K562 (cell line): ENCODE data around the gene ATF1. TPM values are rescaled to one million over a fixed set of nuclear protein-coding genes. Genes with fewer than 3 reads are reported as not detected.

Experiments used
- CREB3L1 ChIP-seq: fragments of 450-650 bp; IDR thresholded peaks from 2 replicates; pipeline ENCODE4 v1.6.1; 2014; ENCODE audit warnings: low read depth, mild to moderate bottlenecking, moderate library complexity, borderline replicate concordance
- ETS2 ChIP-seq: IDR thresholded peaks from 2 replicates; pipeline ENCODE4 v1.6.1; 2016; ENCODE audit warnings: borderline replicate concordance, missing genetic modification characterization, mild to moderate bottlenecking, moderate library complexity, missing compliant biosample characterization; ENCODE audit not compliant: poor library complexity, severe bottlenecking
- FOXA1 ChIP-seq: fragments of 450-650 bp; IDR thresholded peaks from 2 replicates; pipeline ENCODE4 v1.6.1; 2016; ENCODE audit warnings: mild to moderate bottlenecking, borderline replicate concordance
- HSF4 ChIP-seq: fragments of 250-450 bp; sonication (Bioruptor Pico); IDR thresholded peaks from 2 replicates; pipeline ENCODE4 v2.1.2; 2022; ENCODE audit warnings: mild to moderate bottlenecking, moderate library complexity, borderline replicate concordance
- KLF1 ChIP-seq: fragments of 450-650 bp; IDR thresholded peaks from 2 replicates; pipeline ENCODE4 v1.6.1; 2016; ENCODE audit warnings: missing genetic modification characterization, missing compliant biosample characterization
- KLF6 ChIP-seq: fragments of 250-450 bp; sonication (Bioruptor Pico); IDR thresholded peaks from 2 replicates; pipeline ENCODE4 v1.4.0; 2020; ENCODE audit warnings: mild to moderate bottlenecking, moderate library complexity, borderline replicate concordance
- NEUROD1 ChIP-seq: fragments of 150-350 bp; IDR thresholded peaks from 2 replicates; pipeline ENCODE4 v1.6.1; 2014; ENCODE audit warnings: borderline replicate concordance, low read length, low read depth; ENCODE audit not compliant: partially characterized antibody
- NFIX ChIP-seq: fragments of 250-450 bp; sonication (Bioruptor Pico); IDR thresholded peaks from 2 replicates; pipeline ENCODE4 v1.4.0; 2020; ENCODE audit warnings: low read depth, mild to moderate bottlenecking, moderate library complexity
- RNF219 ChIP-seq: fragments of 250-450 bp; sonication (Bioruptor Pico); IDR thresholded peaks from 2 replicates; pipeline ENCODE4 v1.5.0; 2022; ENCODE audit warnings: mild to moderate bottlenecking
- SNIP1 ChIP-seq: fragments of 450-650 bp; IDR thresholded peaks from 2 replicates; pipeline ENCODE4 v1.7.1; 2017; ENCODE audit warnings: low read depth, mild to moderate bottlenecking
- SP1 ChIP-seq: sonication (generic); formaldehyde crosslinking; IDR thresholded peaks from 2 replicates; pipeline ENCODE4 v1.8.1; 2022; ENCODE audit warnings: mild to moderate bottlenecking, missing genetic modification reagents
- ZBTB43 ChIP-seq: sonication (generic); formaldehyde crosslinking; IDR thresholded peaks from 2 replicates; pipeline ENCODE4 v1.8.0; 2023; ENCODE audit warnings: mild to moderate bottlenecking, missing genetic modification reagents
- ZNF717 ChIP-seq: fragments of 250-450 bp; sonication (Bioruptor Pico); IDR thresholded peaks from 2 replicates; pipeline ENCODE4 v1.5.0; 2021
- ZZZ3 ChIP-seq: fragments of 450-650 bp; IDR thresholded peaks from 2 replicates; pipeline ENCODE4 v1.6.1; 2016; ENCODE audit warnings: antibody characterized with exemption, mild to moderate bottlenecking, moderate library complexity
- polyA plus RNA-seq, 8 experiments: library from polyadenylated mRNA; depleted of rRNA in 4 of 8; stranded (reverse) in 5 of 8; unstranded in 3 of 8; fragments of >200 nt; fragmentation: Nextera tagmentation in 2 of 8; fragmentation: Illumina TruSeq in 1 of 8; extraction: Ambion mirVana in 2 of 8; extraction: Trizol in 1 of 8; gene quantifications; 2 replicates each; pipeline versions ENCODE4 v1.2.1 to v1.2.3, GENCODE V29; 2011 to 2014; ENCODE audit warnings: inconsistent platforms in 1 of 8, missing spikeins in 1 of 8
- total RNA-seq, 7 experiments: library from RNA; depleted of rRNA in 6 of 7; stranded (reverse); fragments of >200 nt in 6 of 7; fragmentation: Illumina TruSeq in 2 of 7; extraction: Trizol in 2 of 7; gene quantifications; 2 replicates each; pipeline versions ENCODE4 v1.2.1 to v1.2.3, GENCODE V29; 2011 to 2021; ENCODE audit warnings: low replicate concordance in 1 of 7
- TF ChIP-seq, protein P1 (sequence below): sonication (generic); formaldehyde crosslinking; IDR thresholded peaks from 2 replicates; pipeline ENCODE4 v1.8.0; 2023; ENCODE audit warnings: mild to moderate bottlenecking, missing genetic modification reagents

ATF1 gene
- total and polyA plus RNA-seq, 9 of the 15 experiments (the other 6 are each of a cell fraction or from before 2014, with no cell fraction given), result 19.8 to 83.5 (median 51.4) TPM

DNA sequence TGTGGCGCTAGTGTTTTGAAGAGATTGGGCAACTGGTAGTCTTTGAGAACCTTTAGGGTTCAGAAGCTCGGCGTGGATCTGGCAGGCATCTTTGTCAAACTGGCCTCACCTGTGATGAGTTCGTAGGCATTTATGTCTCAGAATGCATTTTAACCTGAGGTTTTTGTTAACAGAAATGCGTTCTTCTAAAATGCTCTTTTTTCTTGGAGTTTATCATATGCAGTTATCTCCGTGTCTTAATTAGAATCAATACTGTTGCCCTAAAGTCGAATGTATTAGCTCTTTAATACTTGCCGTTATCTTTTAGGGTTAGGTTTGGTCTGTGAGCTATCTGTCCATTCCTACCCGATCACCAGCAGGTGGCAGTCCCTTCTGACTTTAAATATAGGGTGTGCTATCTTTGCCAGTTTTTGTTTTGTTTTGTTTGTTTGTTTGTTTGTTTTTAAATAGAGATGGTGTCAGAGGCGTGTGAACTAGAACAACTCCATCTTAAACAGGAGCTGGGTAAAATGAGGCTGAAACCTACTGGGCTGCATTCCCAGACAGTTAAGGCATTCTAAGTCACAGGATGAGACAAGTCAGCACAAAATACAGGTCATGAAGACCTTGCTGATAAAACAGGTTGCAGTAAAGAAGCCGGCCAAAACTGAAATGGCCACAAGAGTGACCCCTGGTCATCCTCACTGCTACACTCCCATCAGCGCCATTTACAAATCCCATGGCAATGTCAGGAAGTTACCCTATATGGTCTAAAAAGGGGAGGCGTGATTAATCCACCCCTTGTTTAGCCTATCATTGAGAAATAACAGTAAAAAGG is 1.4 kb downstream of the ATF1 start (continued):
- TF ChIP-seq RNF219 (CRISPR knock-in tag) (no peak), CREB3L1 (no peak), ZNF717 (CRISPR knock-in tag) (no peak), FOXA1 (no peak), SP1 (CRISPR knock-in tag) (no peak; the same call in 1 of the 2 replicates), KLF1 (tag) (no peak), ZBTB43 (CRISPR knock-in tag) (no peak), ZZZ3 (no peak), SNIP1 (no peak), NEUROD1 (no peak), NFIX (CRISPR knock-in tag) (no peak), KLF6 (CRISPR knock-in tag) (no peak), ETS2 (no peak), HSF4 (CRISPR knock-in tag) (no peak)
- TF ChIP-seq, protein P1, sequence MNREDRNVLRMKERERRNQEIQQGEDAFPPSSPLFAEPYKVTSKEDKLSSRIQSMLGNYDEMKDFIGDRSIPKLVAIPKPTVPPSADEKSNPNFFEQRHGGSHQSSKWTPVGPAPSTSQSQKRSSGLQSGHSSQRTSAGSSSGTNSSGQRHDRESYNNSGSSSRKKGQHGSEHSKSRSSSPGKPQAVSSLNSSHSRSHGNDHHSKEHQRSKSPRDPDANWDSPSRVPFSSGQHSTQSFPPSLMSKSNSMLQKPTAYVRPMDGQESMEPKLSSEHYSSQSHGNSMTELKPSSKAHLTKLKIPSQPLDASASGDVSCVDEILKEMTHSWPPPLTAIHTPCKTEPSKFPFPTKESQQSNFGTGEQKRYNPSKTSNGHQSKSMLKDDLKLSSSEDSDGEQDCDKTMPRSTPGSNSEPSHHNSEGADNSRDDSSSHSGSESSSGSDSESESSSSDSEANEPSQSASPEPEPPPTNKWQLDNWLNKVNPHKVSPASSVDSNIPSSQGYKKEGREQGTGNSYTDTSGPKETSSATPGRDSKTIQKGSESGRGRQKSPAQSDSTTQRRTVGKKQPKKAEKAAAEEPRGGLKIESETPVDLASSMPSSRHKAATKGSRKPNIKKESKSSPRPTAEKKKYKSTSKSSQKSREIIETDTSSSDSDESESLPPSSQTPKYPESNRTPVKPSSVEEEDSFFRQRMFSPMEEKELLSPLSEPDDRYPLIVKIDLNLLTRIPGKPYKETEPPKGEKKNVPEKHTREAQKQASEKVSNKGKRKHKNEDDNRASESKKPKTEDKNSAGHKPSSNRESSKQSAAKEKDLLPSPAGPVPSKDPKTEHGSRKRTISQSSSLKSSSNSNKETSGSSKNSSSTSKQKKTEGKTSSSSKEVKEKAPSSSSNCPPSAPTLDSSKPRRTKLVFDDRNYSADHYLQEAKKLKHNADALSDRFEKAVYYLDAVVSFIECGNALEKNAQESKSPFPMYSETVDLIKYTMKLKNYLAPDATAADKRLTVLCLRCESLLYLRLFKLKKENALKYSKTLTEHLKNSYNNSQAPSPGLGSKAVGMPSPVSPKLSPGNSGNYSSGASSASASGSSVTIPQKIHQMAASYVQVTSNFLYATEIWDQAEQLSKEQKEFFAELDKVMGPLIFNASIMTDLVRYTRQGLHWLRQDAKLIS, result peak; percentile 11; the same call in 1 of the 2 replicates
